Measurements from ENCODE around the gene ERH.
"Not testable (repeated sequence)": the region's sequence is repeated elsewhere in the genome, so short reads cannot be mapped to it uniquely, and the experiment has no call there.

ERH gene

GRCh38 chr14:69392481-69392880, 5.6 kb downstream of the ERH start:
- H3K9me2 ChIP-seq (replicated peaks; ENCODE audit: insufficient read depth, low read length), result no peaks in the 10 kb centered on the region
- H3K9ac ChIP-seq (ENCODE audit: low read length), result no peak overlapping the region
- H3K79me2 ChIP-seq (ENCODE audit: low read length), result peaks cover 94% of the 10 kb centered on the region
- no peaks in the 10 kb centered on the region for H3F3A ChIP-seq (ENCODE audit: insufficient read depth, low read length)
- no peaks in the 10 kb centered on the region for H3K27me3 ChIP-seq (replicated peaks; ENCODE audit: insufficient read depth, low read length)
- H3K4me2 ChIP-seq (ENCODE audit: low read depth, low read length), result no peak overlapping the region
- H3K36me3 ChIP-seq (replicated peaks; ENCODE audit: insufficient read depth, low read length), result peaks cover 4% of the 10 kb centered on the region
- no peak overlapping the region for H3K4me3 ChIP-seq (ENCODE audit: low read length)
- no peaks in the 10 kb centered on the region for H3K4me1 ChIP-seq (ENCODE audit: low read length)
- no peak overlapping the region for H2AFZ ChIP-seq (ENCODE audit: low read length)
- DNase-seq, result no peak
- H3K27ac ChIP-seq (ENCODE audit: low read length), result no peak overlapping the region
- H4K20me1 ChIP-seq (ENCODE audit: insufficient read depth, low read length), result peaks cover 8% of the 10 kb centered on the region
- no peaks in the 10 kb centered on the region for H3K9me3 ChIP-seq (replicated peaks; ENCODE audit: insufficient read depth, low read length)
- TF ChIP-seq EZH2phosphoT487 (IDR thresholded peaks at IDR 0.05; ENCODE audit: low read length) (no peak), CTCF (IDR thresholded peaks at IDR 0.05; ENCODE audit: low read length) (no peak), EZH2 (optimal IDR thresholded peaks at IDR 0.05; ENCODE audit: low read depth, low read length) (no peak)

GRCh38 chr14:69391400-69391799, 6.7 kb downstream of the ERH start:
- H4K20me1 ChIP-seq (ENCODE audit: insufficient read depth, low read length); H3K4me1 ChIP-seq (ENCODE audit: low read length): not testable (repeated sequence)

GRCh38 chr14:69387311-69387710, 10.8 kb downstream of the ERH start:
- Histone ChIP-seq H3K79me2 (ENCODE audit: low read length) (peaks cover 91% of the 10 kb centered on the region), H3F3A (ENCODE audit: insufficient read depth, low read length) (no peaks in the 10 kb centered on the region), H3K27me3 (replicated peaks; ENCODE audit: insufficient read depth, low read length) (no peaks in the 10 kb centered on the region)

More at GRCh38 chr14:69391400-69391799, 6.7 kb downstream of the ERH start:
- H3K27me3 ChIP-seq (replicated peaks; ENCODE audit: insufficient read depth, low read length); H3K4me3 ChIP-seq (ENCODE audit: low read length); H3K9ac ChIP-seq (ENCODE audit: low read length); H3K4me2 ChIP-seq (ENCODE audit: low read depth, low read length); DNase-seq; H3F3A ChIP-seq (ENCODE audit: insufficient read depth, low read length); H3K36me3 ChIP-seq (replicated peaks; ENCODE audit: insufficient read depth, low read length); H3K9me3 ChIP-seq (replicated peaks; ENCODE audit: insufficient read depth, low read length); H3K27ac ChIP-seq (ENCODE audit: low read length); H3K9me2 ChIP-seq (replicated peaks; ENCODE audit: insufficient read depth, low read length); H2AFZ ChIP-seq (ENCODE audit: low read length): not testable (repeated sequence)
- H3K79me2 ChIP-seq (ENCODE audit: low read length), result peaks cover 94% of the 10 kb centered on the region

More at GRCh38 chr14:69387311-69387710, 10.8 kb downstream of the ERH start:
- no peak overlapping the region for H3K9ac ChIP-seq (ENCODE audit: low read length)
- no peak overlapping the region for H3K27ac ChIP-seq (ENCODE audit: low read length)
- TF ChIP-seq EZH2phosphoT487 (IDR thresholded peaks at IDR 0.05; ENCODE audit: low read length) (no peak), EZH2 (optimal IDR thresholded peaks at IDR 0.05; ENCODE audit: low read depth, low read length) (no peak), CTCF (IDR thresholded peaks at IDR 0.05; ENCODE audit: low read length) (no peak)
- H3K9me3 ChIP-seq (replicated peaks; ENCODE audit: insufficient read depth, low read length), result no peaks in the 10 kb centered on the region
- peaks cover 11% of the 10 kb centered on the region for H4K20me1 ChIP-seq (ENCODE audit: insufficient read depth, low read length)
- H3K36me3 ChIP-seq (replicated peaks; ENCODE audit: insufficient read depth, low read length), result peaks cover 4% of the 10 kb centered on the region
- H3K4me1 ChIP-seq (ENCODE audit: low read length), result no peaks in the 10 kb centered on the region
- H3K4me2 ChIP-seq (ENCODE audit: low read depth, low read length), result no peak overlapping the region
- no peak for DNase-seq
- no peak overlapping the region for H3K4me3 ChIP-seq (ENCODE audit: low read length)
- H2AFZ ChIP-seq (ENCODE audit: low read length), result no peak overlapping the region
- no peaks in the 10 kb centered on the region for H3K9me2 ChIP-seq (replicated peaks; ENCODE audit: insufficient read depth, low read length)

All from MM.1S (cell line).